Measurements from ENCODE around the gene RUNX2.
"Not testable (repeated sequence)": the region's sequence is repeated elsewhere in the genome, so short reads cannot be mapped to it uniquely, and the experiment has no call there.

RUNX2 gene

GRCh38 chr6:45457141-45457540, 129.0 kb downstream of the RUNX2 start:
- no peak for DNase-seq (ENCODE audit: low read depth in 3 of 3)

- no peak for DNase-seq (ENCODE audit: low read depth in 3 of 3)
These were observed 130.5 kb downstream of the RUNX2 start for GRCh38 chr6:45458672-45459071.

GRCh38 chr6:45460166-45460565, 132.0 kb downstream of the RUNX2 start:
- DNase-seq (ENCODE audit: low read depth in 3 of 3) = no peak

- DNase-seq (ENCODE audit: low read depth in 3 of 3) = no peak
These were observed 133.4 kb downstream of the RUNX2 start for GRCh38 chr6:45461486-45461885.

- no peak for DNase-seq (ENCODE audit: low read depth in 3 of 3)
These were observed 134.3 kb downstream of the RUNX2 start for GRCh38 chr6:45462190-45463134.

GRCh38 chr6:45464685-45465084, 136.6 kb downstream of the RUNX2 start:
- no peak for DNase-seq (ENCODE audit: low read depth in 3 of 3)

- no peak for DNase-seq (ENCODE audit: low read depth in 3 of 3)
These were observed 138.6 kb downstream of the RUNX2 start for GRCh38 chr6:45466686-45467085.

- not testable (repeated sequence) for DNase-seq (ENCODE audit: low read depth in 3 of 3)
These were observed 139.3 kb downstream of the RUNX2 start for GRCh38 chr6:45467417-45467816.

GRCh38 chr6:45467853-45468252, 139.7 kb downstream of the RUNX2 start:
- no peak for DNase-seq (ENCODE audit: low read depth in 3 of 3)

GRCh38 chr6:45469663-45470062, 141.5 kb downstream of the RUNX2 start:
- DNase-seq (ENCODE audit: low read depth in 3 of 3) = no peak

- DNase-seq (ENCODE audit: low read depth in 3 of 3) = no peak
These were observed 142.1 kb downstream of the RUNX2 start for GRCh38 chr6:45470131-45470738.

GRCh38 chr6:45472382-45472781, 144.3 kb downstream of the RUNX2 start:
- no peak for DNase-seq (ENCODE audit: low read depth in 3 of 3)

- DNase-seq (ENCODE audit: low read depth in 3 of 3) = no peak
These were observed 145.2 kb downstream of the RUNX2 start for GRCh38 chr6:45473121-45473993.

GRCh38 chr6:45474376-45474775, 146.2 kb downstream of the RUNX2 start:
- no peak for DNase-seq (ENCODE audit: low read depth in 3 of 3)

GRCh38 chr6:45476341-45476740, 148.2 kb downstream of the RUNX2 start:
- no peak for DNase-seq (ENCODE audit: low read depth in 3 of 3)

GRCh38 chr6:45477278-45477677, 149.1 kb downstream of the RUNX2 start:
- no peak for DNase-seq (ENCODE audit: low read depth in 3 of 3)

GRCh38 chr6:45477790-45478189, 149.7 kb downstream of the RUNX2 start:
- no peak for DNase-seq (ENCODE audit: low read depth in 3 of 3)

- no peak for DNase-seq (ENCODE audit: low read depth in 3 of 3)
These were observed 150.1 kb downstream of the RUNX2 start for GRCh38 chr6:45478240-45478639.

GRCh38 chr6:45479834-45480751, 152.0 kb downstream of the RUNX2 start:
- DNase-seq (ENCODE audit: low read depth in 3 of 3) = no peak

- no peak for DNase-seq (ENCODE audit: low read depth in 3 of 3)
These were observed 152.8 kb downstream of the RUNX2 start for GRCh38 chr6:45480752-45481415.

GRCh38 chr6:45483021-45483420, 154.9 kb downstream of the RUNX2 start:
- DNase-seq (ENCODE audit: low read depth in 3 of 3) = no peak
